ACC112 (cell line): ENCODE data around the gene EHF.

ENCODE experiments used
- H2AFZ ChIP-seq: fragments of 200-600 bp; sonication (generic); one replicate; pipeline ENCODE4 v1.6.0; 2017; ENCODE audit warnings: antibody characterized with exemption, low read length; ENCODE audit not compliant: unreplicated experiment
- H3K27ac ChIP-seq: fragments of 200-600 bp; sonication (generic); 2 replicates; pipeline ENCODE4 v1.5.1; 2014; ENCODE audit warnings: low read depth, mild to moderate bottlenecking, antibody characterized with exemption, low read length, moderate library complexity
- H3K27me3 ChIP-seq: fragments of 200-600 bp; sonication (generic); 2 replicates; pipeline ENCODE4 v1.6.1; 2014; ENCODE audit warnings: mild to moderate bottlenecking, antibody characterized with exemption, low read length, moderate library complexity, mixed read lengths; ENCODE audit not compliant: insufficient read depth
- H3K36me3 ChIP-seq: fragments of 200-600 bp; sonication (generic); 2 replicates; pipeline ENCODE4 v1.6.1; 2016; ENCODE audit warnings: mild to moderate bottlenecking, antibody characterized with exemption, low read length, moderate library complexity, mixed read lengths; ENCODE audit not compliant: insufficient read depth
- H3K4me1 ChIP-seq: fragments of 200-600 bp; sonication (generic); one replicate; pipeline ENCODE4 v1.6.1; 2016; ENCODE audit warnings: low read length, mixed read lengths; ENCODE audit not compliant: insufficient read depth, unreplicated experiment, control insufficient read depth
- H3K4me3 ChIP-seq: fragments of 200-600 bp; sonication (generic); 2 replicates; pipeline ENCODE4 v1.5.1; 2014; ENCODE audit warnings: mild to moderate bottlenecking, low read depth, low read length
- H3K79me2 ChIP-seq: fragments of 200-600 bp; sonication (generic); one replicate; pipeline ENCODE4 v1.6.0; 2016; ENCODE audit warnings: low read length; ENCODE audit not compliant: control insufficient read depth, unreplicated experiment, insufficient read depth

The EHF gene

GRCh38 chr11:34625576-34625975 lies 4.7 kb downstream of the EHF start:
- Histone ChIP-seq H3K4me1 (peaks cover 8% of the 10 kb centered on the region), H3K27ac (no peak overlapping the region)

DNA sequence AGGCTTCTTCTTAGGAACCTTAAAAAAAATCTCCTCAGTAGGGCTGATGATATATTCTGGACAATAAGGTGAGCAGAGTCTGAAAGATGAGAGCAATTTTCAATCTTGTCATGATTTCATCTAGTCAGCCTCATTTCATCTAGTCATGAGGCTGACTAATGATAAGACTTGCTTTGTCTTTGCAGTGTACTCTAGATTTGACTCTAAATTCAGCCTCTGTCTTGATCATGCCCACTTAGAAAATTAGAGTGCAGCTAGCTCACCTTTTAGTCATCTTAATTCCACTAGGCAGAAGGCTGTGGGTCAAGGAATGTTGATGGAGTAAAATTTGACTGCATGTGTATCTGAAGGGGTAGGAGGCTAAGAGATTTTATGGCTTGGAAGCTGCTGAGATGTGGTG lies 5.5 kb downstream of the EHF start:
- Histone ChIP-seq H3K27me3 (0 out of 2 replicates have a peak, but pooled peaks cover 2% of the 10 kb centered on the region), H3K4me3 (no peak overlapping the region), H3K36me3 (no peaks in the 10 kb centered on the region), H3K27ac (no peak overlapping the region), H3K79me2 (no peaks in the 10 kb centered on the region), H2AFZ (no peak overlapping the region), H3K4me1 (peaks cover 8% of the 10 kb centered on the region)

More at GRCh38 chr11:34625576-34625975, 4.7 kb downstream of the EHF start:
- 0 out of 2 replicates have a peak, but pooled peaks cover 2% of the 10 kb centered on the region for H3K27me3 ChIP-seq
- no peaks in the 10 kb centered on the region for H3K79me2 ChIP-seq
- H3K36me3 ChIP-seq = no peaks in the 10 kb centered on the region
- no peak overlapping the region for H2AFZ ChIP-seq
- H3K4me3 ChIP-seq = no peak overlapping the region

DNA sequence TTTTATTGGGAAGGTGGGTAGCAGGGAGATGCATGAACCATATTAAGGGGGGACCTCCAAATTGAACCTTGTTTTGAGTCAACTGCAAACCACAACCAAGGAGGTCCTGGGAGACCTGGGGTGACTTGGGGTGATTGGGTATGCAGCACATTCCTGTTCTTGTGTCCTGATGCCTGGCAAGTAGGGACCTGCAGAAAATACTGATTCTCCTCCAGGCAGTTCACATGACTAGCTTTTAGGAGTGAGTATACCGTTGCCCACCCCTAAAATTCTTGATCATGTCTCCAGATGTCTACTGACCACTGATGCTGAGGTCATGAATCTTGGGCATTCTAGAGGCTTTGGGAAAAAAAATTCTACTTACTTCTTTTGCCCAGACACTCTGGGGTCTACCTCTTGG lies 6.3 kb downstream of the EHF start:
- no peaks in the 10 kb centered on the region for H3K36me3 ChIP-seq
- peaks cover 8% of the 10 kb centered on the region for H3K4me1 ChIP-seq
- 0 out of 2 replicates have a peak, but pooled peaks cover 2% of the 10 kb centered on the region for H3K27me3 ChIP-seq
- H3K27ac ChIP-seq = no peak overlapping the region
- H3K4me3 ChIP-seq = no peak overlapping the region
- no peaks in the 10 kb centered on the region for H3K79me2 ChIP-seq
- no peak overlapping the region for H2AFZ ChIP-seq

- peak overlapping the region; percentile 66 for H2AFZ ChIP-seq
- no peak overlapping the region for H3K4me3 ChIP-seq
- peaks cover 23% of the 10 kb centered on the region for H3K4me1 ChIP-seq
- H3K27ac ChIP-seq = no peak overlapping the region
- no peaks in the 10 kb centered on the region for H3K36me3 ChIP-seq
- H3K27me3 ChIP-seq = 0 out of 2 replicates have a peak, but pooled peaks cover 2% of the 10 kb centered on the region
- no peaks in the 10 kb centered on the region for H3K79me2 ChIP-seq
These were observed 8.8 kb downstream of the EHF start for GRCh38 chr11:34629711-34630110.

DNA sequence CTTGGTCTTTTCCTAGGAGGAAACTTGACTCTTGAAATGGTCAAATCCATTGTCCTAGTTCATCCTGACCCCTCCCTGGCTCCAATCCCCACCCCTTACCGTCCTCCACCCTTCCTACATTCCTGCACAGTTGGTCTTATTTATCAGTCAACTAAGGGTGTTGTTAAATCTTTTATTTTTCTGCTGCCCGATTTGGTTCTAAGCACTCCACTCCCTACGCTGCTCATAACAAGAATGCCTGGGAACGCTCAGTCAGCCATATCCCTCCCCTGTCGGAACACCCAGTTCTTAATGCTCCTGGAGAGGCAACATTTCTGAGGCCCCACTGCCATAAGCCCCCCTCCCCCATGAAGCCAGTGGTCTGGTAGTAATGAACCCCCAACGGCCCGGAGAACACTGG lies 9.7 kb downstream of the EHF start:
- Histone ChIP-seq H3K27me3 (0 out of 2 replicates have a peak, but pooled peaks cover 2% of the 10 kb centered on the region), H3K36me3 (no peaks in the 10 kb centered on the region), H3K4me1 (peaks cover 23% of the 10 kb centered on the region), H3K4me3 (no peak overlapping the region), H2AFZ (no peak overlapping the region), H3K27ac (no peak overlapping the region), H3K79me2 (no peaks in the 10 kb centered on the region)

DNA sequence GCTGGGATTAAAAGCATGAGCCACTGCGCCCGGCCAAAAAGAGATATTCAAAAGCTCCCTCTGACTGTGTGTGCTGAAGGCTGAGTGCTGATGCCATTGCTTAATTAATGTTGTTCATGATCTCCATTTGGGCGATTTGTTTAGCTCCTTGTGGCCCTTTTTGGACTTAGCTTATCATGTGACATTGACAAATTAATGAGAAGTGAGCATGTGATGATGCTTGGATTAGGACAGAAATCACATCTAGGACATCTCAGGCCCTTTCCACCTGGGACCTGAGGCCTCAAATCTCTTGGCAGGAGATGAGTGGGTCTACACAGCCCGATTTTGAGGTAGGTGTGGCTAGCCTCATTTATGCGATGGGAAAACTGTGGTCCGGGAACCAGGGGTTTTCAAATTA lies 10.4 kb downstream of the EHF start:
- Histone ChIP-seq H3K27me3 (0 out of 2 replicates have a peak, but pooled peaks cover 2% of the 10 kb centered on the region), H3K79me2 (no peaks in the 10 kb centered on the region), H3K4me3 (no peak overlapping the region), H3K36me3 (no peaks in the 10 kb centered on the region), H3K4me1 (peaks cover 23% of the 10 kb centered on the region), H2AFZ (no peak overlapping the region), H3K27ac (no peak overlapping the region)

DNA sequence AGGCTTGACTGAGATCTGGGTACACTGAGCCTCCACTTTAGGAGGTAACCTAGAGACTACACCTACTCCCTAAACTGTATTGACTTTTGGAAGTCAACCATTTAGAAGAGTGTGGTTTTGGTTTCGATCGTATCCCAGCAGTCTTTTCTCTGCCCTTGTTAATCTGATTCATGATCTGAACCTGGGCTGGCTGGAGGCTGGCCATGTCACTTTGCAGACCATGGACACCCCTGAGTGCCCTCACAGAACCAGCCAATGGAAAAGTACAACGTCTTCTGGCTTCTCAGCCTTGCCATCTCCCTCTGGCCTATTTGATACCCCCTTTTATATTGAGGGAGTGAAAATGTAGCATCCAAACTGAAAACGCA lies 10.8 kb downstream of the EHF start:
- H3K36me3 ChIP-seq = no peaks in the 10 kb centered on the region
- no peak overlapping the region for H3K4me3 ChIP-seq
- no peaks in the 10 kb centered on the region for H3K27me3 ChIP-seq
- no peak overlapping the region for H2AFZ ChIP-seq
- H3K4me1 ChIP-seq = peaks cover 23% of the 10 kb centered on the region
- H3K27ac ChIP-seq = no peak overlapping the region
- no peaks in the 10 kb centered on the region for H3K79me2 ChIP-seq

GRCh38 chr11:34632105-34632791 lies 11.4 kb downstream of the EHF start:
- Histone ChIP-seq H2AFZ (no peak overlapping the region), H3K4me1 (peaks cover 23% of the 10 kb centered on the region), H3K27me3 (no peaks in the 10 kb centered on the region), H3K79me2 (no peaks in the 10 kb centered on the region), H3K27ac (no peak overlapping the region), H3K4me3 (no peak overlapping the region), H3K36me3 (no peaks in the 10 kb centered on the region)

- H3K4me1 ChIP-seq = peaks cover 23% of the 10 kb centered on the region
- no peaks in the 10 kb centered on the region for H3K36me3 ChIP-seq
- H3K27me3 ChIP-seq = no peaks in the 10 kb centered on the region
- no peak overlapping the region for H3K4me3 ChIP-seq
- no peaks in the 10 kb centered on the region for H3K79me2 ChIP-seq
- H2AFZ ChIP-seq = no peak overlapping the region
- peak overlapping the region; percentile 48 for H3K27ac ChIP-seq
These were observed 12.7 kb downstream of the EHF start for GRCh38 chr11:34633640-34633989.

DNA sequence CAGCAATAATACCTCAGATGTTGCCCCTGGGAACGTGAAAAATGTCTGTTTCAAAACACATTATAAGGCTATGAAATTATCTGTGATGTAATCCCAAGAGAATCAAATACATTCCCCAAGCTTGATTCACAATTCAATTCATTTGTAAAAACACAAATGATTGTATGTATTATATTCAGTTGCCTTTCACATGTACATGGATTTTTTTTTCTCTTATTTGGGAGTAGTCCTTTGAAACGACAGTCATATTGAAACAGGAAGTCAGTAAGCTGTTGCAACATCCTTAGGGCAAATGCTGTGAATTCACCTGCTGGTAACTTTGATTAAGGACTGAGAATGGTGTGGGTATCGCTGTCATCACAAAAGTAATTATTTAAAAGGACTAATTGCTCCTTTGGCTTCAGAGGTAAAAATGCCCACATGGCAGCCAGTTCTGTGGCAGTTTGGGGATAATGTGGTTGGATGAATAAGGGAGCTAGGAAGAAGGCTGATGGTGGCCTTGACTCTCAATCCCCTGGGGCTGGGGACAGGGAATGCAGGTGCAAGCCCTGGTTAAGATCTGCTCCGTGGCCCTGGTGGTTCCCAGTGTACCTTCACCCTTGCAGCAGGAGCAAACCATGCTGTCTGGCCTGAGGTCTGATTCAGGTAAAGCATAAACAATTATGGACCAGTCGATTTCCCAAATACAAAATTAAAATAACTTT lies 13.2 kb downstream of the EHF start:
- H3K4me3 ChIP-seq = no peak overlapping the region
- H3K36me3 ChIP-seq = no peaks in the 10 kb centered on the region
- no peak overlapping the region for H2AFZ ChIP-seq
- H3K79me2 ChIP-seq = no peaks in the 10 kb centered on the region
- no peaks in the 10 kb centered on the region for H3K27me3 ChIP-seq
- peak overlapping the region; percentile 48 for H3K27ac ChIP-seq
- peaks cover 23% of the 10 kb centered on the region for H3K4me1 ChIP-seq

DNA sequence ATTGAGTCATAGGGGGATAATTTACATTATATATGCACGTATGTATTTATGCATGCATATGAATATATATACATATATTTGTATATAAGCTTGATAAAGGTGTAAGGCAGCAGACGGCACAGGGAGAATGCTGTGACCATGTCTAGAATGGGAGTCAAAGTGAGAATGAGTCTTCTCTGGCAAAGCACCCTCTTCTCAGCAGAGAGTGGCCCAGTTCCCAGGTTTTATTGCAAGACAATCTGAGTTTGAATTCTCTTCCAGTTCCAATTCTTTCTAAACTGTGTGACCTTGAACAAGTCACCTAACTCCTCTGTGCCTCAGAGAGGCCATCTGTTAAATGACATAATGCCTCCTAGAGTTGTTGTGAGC lies 13.8 kb downstream of the EHF start:
- Histone ChIP-seq H3K27ac (no peak overlapping the region), H3K27me3 (no peaks in the 10 kb centered on the region), H3K4me3 (no peak overlapping the region), H2AFZ (no peak overlapping the region), H3K4me1 (peaks cover 20% of the 10 kb centered on the region), H3K36me3 (no peaks in the 10 kb centered on the region), H3K79me2 (no peaks in the 10 kb centered on the region)
